Pericardium fibroblast (primary cell): ENCODE data around the gene EGF. TPM values are rescaled to one million over a fixed set of nuclear protein-coding genes. Genes with fewer than 3 reads are reported as not detected.

Experiments
- total RNA-seq: library from RNA; depleted of rRNA; stranded (reverse); fragments of >200 nt; gene quantifications from 2 replicates; pipeline ENCODE4 v1.2.3, GENCODE V29; 2015

The EGF gene
- total RNA-seq = not detected in 2 replicates

DNA sequence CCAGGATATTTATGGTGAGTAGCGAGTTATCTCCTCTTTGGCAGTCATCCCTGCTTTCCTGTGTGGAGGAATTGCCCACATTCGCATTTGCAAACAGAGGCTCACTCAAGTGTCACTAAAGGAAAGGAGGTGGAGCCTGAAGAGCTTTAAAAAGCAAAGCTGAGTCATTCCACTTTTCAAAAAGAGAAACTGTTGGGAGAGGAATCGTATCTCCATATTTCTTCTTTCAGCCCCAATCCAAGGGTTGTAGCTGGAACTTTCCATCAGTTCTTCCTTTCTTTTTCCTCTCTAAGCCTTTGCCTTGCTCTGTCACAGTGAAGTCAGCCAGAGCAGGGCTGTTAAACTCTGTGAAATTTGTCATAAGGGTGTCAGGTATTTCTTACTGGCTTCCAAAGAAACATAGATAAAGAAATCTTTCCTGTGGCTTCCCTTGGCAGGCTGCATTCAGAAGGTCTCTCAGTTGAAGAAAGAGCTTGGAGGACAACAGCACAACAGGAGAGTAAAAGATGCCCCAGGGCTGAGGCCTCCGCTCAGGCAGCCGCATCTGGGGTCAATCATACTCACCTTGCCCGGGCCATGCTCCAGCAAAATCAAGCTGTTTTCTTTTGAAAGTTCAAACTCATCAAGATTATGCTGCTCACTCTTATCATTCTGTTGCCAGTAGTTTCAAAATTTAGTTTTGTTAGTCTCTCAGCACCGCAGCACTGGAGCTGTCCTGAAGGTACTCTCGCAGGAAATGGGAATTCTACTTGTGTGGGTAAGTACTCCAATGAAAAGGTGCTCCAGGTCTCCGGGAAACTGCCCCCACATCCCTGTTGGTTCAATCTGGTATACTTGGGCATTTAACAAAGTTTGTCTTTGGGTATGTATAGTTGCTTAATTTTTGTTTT, at the start of gene EGF:
TSS of gene EGF (plus strand) at position 178 of the 890 bp plus-strand sequence. CDS start at position 631, 453 bp downstream.

Other genes with a start within 250 kb of the EGF start
- 13.0 and 17.5 TPM in 2 replicates for gene CASP6, start 209.4 kb upstream of the EGF start, total RNA-seq
- gene PLA2G12A, start 182.8 kb upstream of the EGF start, total RNA-seq = 13.2 and 16.7 TPM in 2 replicates
- gene CFI, start 110.9 kb upstream of the EGF start, total RNA-seq = 16.7 and 38.8 TPM in 2 replicates
- gene GAR1, start 97.1 kb upstream of the EGF start, total RNA-seq = 6.7 and 13.1 TPM in 2 replicates
- not detected in 2 replicates for gene RRH, start 84.9 kb upstream of the EGF start, total RNA-seq
- gene LRIT3, start 64.8 kb upstream of the EGF start, total RNA-seq = not detected in 2 replicates